ENCODE measurements around the gene DCAF5.
A peak's percentile ranks its signal among the peaks of the same experiment; 100 is the strongest.
"Not testable (repeated sequence)": the region's sequence is repeated elsewhere in the genome, so short reads cannot be mapped to it uniquely, and the experiment has no call there.

DCAF5 gene

GRCh38 chr14:69152902-69153151, at the start of gene DCAF5:
DCAF5 (minus strand) TSS chr14:69153119; CDS start chr14:69152978, 141 bp downstream.
- peak; percentile 96 for DNase-seq

GRCh38 chr14:69199786-69200185, 46.9 kb upstream of the DCAF5 start:
- no peak for DNase-seq

GRCh38 chr14:69193721-69194120, 40.8 kb upstream of the DCAF5 start:
- peak; percentile 29 for DNase-seq

GRCh38 chr14:69191340-69192111, 38.6 kb upstream of the DCAF5 start, which contains the start of gene EXD2:
EXD2 (plus strand) TSS chr14:69191498; CDS start chr14:69209471, 17,973 bp downstream.
- DNase-seq: peak; percentile 82

- no peak for DNase-seq
These were observed 37.3 kb upstream of the DCAF5 start for GRCh38 chr14:69190191-69190590.

- DNase-seq: no peak
These were observed 30.8 kb upstream of the DCAF5 start for GRCh38 chr14:69183735-69184134.

- DNase-seq: not testable (repeated sequence)
These were observed 29.7 kb upstream of the DCAF5 start for GRCh38 chr14:69182580-69182979.

- no peak for DNase-seq
These were observed 28.6 kb upstream of the DCAF5 start for GRCh38 chr14:69181491-69181890.

GRCh38 chr14:69175130-69175529, 22.2 kb upstream of the DCAF5 start:
- DNase-seq: no peak

- DNase-seq: no peak
These were observed 18.6 kb upstream of the DCAF5 start for GRCh38 chr14:69171569-69171968.

- no peak for DNase-seq
These were observed 17.9 kb upstream of the DCAF5 start for GRCh38 chr14:69170839-69171238.

- not testable (repeated sequence) for DNase-seq
These were observed 12.9 kb upstream of the DCAF5 start for GRCh38 chr14:69165787-69166186.

GRCh38 chr14:69161590-69161989, 8.7 kb upstream of the DCAF5 start:
- no peak for DNase-seq

GRCh38 chr14:69156224-69156623, 3.3 kb upstream of the DCAF5 start:
- no peak for DNase-seq

GRCh38 chr14:69154779-69155178, 1.9 kb upstream of the DCAF5 start:
- DNase-seq: peak; percentile 7

GRCh38 chr14:69153873-69154270, 953 bp upstream of the DCAF5 start:
- DNase-seq: peak; percentile 7

- DNase-seq: no peak
These were observed 393 bp upstream of the DCAF5 start for GRCh38 chr14:69153152-69153872.

GRCh38 chr14:69152181-69152901, 578 bp downstream of the DCAF5 start:
- DNase-seq: peak; percentile 66

GRCh38 chr14:69151458-69152180, 1.3 kb downstream of the DCAF5 start:
- DNase-seq: peak; percentile 82

- no peak for DNase-seq
These were observed 3.3 kb downstream of the DCAF5 start for GRCh38 chr14:69149461-69150244.

- no peak for DNase-seq
These were observed 10.8 kb downstream of the DCAF5 start for GRCh38 chr14:69142101-69142500.

GRCh38 chr14:69141550-69141949, 11.4 kb downstream of the DCAF5 start:
- DNase-seq: no peak

All from CD4-positive, alpha-beta T cell treated with Interleukin-17A for 4 hours (primary cell).